Measurements from ENCODE around the gene EIF3F.

DNA sequence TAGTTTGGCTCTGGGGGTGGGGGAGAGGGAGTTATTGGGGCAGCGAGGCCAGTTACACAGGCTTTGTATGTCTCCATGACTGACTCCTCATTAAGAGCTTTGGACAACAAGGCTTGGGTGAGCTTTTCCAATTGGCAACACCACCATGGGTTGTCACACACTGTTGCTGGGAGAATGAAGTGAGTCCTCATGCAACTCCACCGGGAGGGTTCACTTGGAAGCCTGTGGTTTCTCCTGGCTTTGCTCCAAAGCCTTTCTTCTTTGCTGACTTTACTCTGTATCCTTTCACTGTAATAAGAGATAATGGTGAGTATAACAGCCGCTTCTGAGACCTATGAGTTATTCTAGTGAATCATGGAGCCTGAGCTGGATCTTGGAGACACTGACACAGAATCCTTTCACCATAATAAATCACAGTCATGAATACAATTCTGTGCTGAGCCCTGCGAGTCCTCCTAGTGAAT, 24.9 kb downstream of the EIF3F start:
- no peak for TF ChIP-seq TAF1 (IDR thresholded peaks at IDR 0.05; ENCODE audit: low read depth)
- TF ChIP-seq YY1 (IDR thresholded peaks at IDR 0.05; ENCODE audit: low read depth), result no peak
- no peak for TF ChIP-seq TEAD4 (IDR thresholded peaks at IDR 0.05)
- TF ChIP-seq CEBPB (IDR thresholded peaks at IDR 0.05), result no peak
- no peak for TF ChIP-seq FOXM1 (IDR thresholded peaks at IDR 0.05; ENCODE audit: borderline replicate concordance, low read depth)
- no peak for TF ChIP-seq RAD21 (IDR thresholded peaks at IDR 0.05; ENCODE audit: low read depth)
